Esophagus muscularis mucosa (tissue), 3 donors: Measurements from ENCODE around the gene GRK3.
"Not testable (repeated sequence)": the region's sequence is repeated elsewhere in the genome, so short reads cannot be mapped to it uniquely, and the experiment has no call there.

ENCODE experiments used
- POLR2A ChIP-seq: fragments of 450-650 bp; IDR thresholded peaks from one replicate; pipeline ENCODE4 v1.6.1; 2017; ENCODE audit warnings: antibody characterized with exemption, moderate library complexity, mild to moderate bottlenecking, low read depth
- TF ChIP-seq, protein P1 (sequence below), 3 experiments: fragments of 200-600 bp in 2 of 3; fragments of 450-650 bp in 1 of 3; sonication (generic) in 2 of 3; IDR thresholded peaks; one replicate each; pipeline ENCODE4 v1.5.1; 2017 to 2019; ENCODE audit warnings: antibody characterized with exemption in 3 of 3, mild to moderate bottlenecking in 2 of 3, moderate library complexity in 1 of 3

DNA sequence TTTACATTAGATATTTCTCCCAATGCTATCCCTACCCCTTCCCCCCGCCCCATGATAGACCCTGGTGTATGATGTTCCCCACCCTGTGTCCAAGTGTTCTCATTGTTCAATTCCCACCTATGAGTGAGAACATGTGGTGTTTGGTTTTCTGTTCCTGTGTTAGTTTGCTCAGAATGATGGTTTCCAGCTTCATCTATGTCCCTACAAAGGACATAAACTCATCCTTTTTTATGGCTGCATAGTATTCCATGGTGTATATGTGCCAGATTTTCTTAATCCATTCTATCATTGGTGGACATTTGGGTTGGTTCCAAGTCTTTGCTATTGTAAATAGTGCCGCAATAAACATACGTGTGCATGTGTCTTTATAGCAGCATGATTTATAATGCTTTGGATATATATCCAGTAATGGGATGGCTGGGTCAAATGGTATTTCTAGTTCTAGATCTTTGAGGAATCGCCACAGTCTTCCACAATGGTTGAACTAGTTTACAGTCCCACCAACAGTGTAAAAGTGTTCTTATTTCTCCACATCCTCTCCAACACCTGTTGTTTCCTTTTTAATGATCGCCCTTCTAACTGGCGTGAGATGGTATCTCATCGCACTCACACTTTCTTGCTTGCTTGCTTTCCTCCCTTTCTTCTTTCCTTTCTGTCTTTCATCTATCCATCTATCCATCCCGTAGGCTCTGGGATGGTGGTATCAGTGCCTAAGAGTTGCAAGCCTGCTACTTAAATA, 7.7 kb downstream of the GRK3 start:
- TF ChIP-seq POLR2A = not testable (repeated sequence)
- TF ChIP-seq, protein P1, sequence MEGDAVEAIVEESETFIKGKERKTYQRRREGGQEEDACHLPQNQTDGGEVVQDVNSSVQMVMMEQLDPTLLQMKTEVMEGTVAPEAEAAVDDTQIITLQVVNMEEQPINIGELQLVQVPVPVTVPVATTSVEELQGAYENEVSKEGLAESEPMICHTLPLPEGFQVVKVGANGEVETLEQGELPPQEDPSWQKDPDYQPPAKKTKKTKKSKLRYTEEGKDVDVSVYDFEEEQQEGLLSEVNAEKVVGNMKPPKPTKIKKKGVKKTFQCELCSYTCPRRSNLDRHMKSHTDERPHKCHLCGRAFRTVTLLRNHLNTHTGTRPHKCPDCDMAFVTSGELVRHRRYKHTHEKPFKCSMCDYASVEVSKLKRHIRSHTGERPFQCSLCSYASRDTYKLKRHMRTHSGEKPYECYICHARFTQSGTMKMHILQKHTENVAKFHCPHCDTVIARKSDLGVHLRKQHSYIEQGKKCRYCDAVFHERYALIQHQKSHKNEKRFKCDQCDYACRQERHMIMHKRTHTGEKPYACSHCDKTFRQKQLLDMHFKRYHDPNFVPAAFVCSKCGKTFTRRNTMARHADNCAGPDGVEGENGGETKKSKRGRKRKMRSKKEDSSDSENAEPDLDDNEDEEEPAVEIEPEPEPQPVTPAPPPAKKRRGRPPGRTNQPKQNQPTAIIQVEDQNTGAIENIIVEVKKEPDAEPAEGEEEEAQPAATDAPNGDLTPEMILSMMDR (IDR thresholded peaks at IDR 0.05) = not testable (repeated sequence)
